Endodermal cell (in vitro differentiated cells): ENCODE data around the gene HYDIN. TPM values are rescaled to one million over a fixed set of nuclear protein-coding genes. Genes with fewer than 3 reads are reported as not detected.

Experiments
- DNase-seq: peaks from one replicate; pipeline ENCODE4 v3.0.0-alpha.2; 2017
- H3K27ac ChIP-seq: 2 replicates; pipeline ENCODE4 v1.5.1; 2013; ENCODE audit warnings: mild to moderate bottlenecking, low read depth, low read length, moderate library complexity
- H3K27me3 ChIP-seq: 2 replicates; pipeline ENCODE4 v1.6.1; 2013; ENCODE audit warnings: mild to moderate bottlenecking, low read length, moderate library complexity; ENCODE audit not compliant: insufficient read depth, control insufficient read depth, poor library complexity, severe bottlenecking
- H3K36me3 ChIP-seq: 2 replicates; pipeline ENCODE4 v1.7.0; 2013; ENCODE audit warnings: mild to moderate bottlenecking, low read length, moderate library complexity; ENCODE audit not compliant: control insufficient read depth, insufficient read depth
- H3K4me1 ChIP-seq: one replicate; pipeline ENCODE4 v1.7.0; 2013; ENCODE audit warnings: low read length; ENCODE audit not compliant: control insufficient read depth, insufficient read depth
- H3K4me3 ChIP-seq: 2 replicates; pipeline ENCODE4 v1.5.1; 2013; ENCODE audit warnings: mild to moderate bottlenecking, low read length, moderate library complexity
- H3K9ac ChIP-seq: 2 replicates; pipeline ENCODE4 v1.6.1; 2013; ENCODE audit warnings: mild to moderate bottlenecking, low read length, moderate library complexity; ENCODE audit not compliant: poor library complexity, severe bottlenecking; ENCODE audit errors: extremely low read depth
- H3K9me3 ChIP-seq: 2 replicates; pipeline ENCODE4 v1.6.1; 2013; ENCODE audit warnings: mild to moderate bottlenecking, low read length, moderate library complexity; ENCODE audit not compliant: control insufficient read depth
- H3K27ac Mint-ChIP-seq: 2 replicates; pipeline ENCODE4 v1.8.0; 2020; ENCODE audit warnings: mixed read lengths
- H3K27me3 Mint-ChIP-seq: 2 replicates; pipeline ENCODE4 v1.8.0; 2021; ENCODE audit warnings: mild to moderate bottlenecking, mixed read lengths; ENCODE audit not compliant: insufficient read depth
- H3K36me3 Mint-ChIP-seq: 2 replicates; pipeline ENCODE4 v1.8.0; 2020; ENCODE audit warnings: low read depth, mixed read lengths
- H3K4me1 Mint-ChIP-seq: 2 replicates; pipeline ENCODE4 v1.8.0; 2020; ENCODE audit warnings: mixed read lengths
- H3K4me3 Mint-ChIP-seq: 2 replicates; pipeline ENCODE4 v1.8.0; 2020; ENCODE audit warnings: mild to moderate bottlenecking, moderate library complexity, mixed read lengths
- H3K9me3 Mint-ChIP-seq: 2 replicates; pipeline ENCODE4 v1.8.0; 2020; ENCODE audit warnings: mild to moderate bottlenecking, mixed read lengths
- CTCF ChIP-seq: fragments of 200-600 bp; sonication (generic); conservative IDR thresholded peaks from 2 replicates; pipeline ENCODE4 v1.5.0; 2021; ENCODE audit warnings: antibody characterized with exemption, mild to moderate bottlenecking
- WGBS, 2 experiments: methylation state at CpG; one replicate each; pipeline versions ENCODE4 v1.1.5 to v1.1.7; 2013; ENCODE audit warnings: missing lambda C conversion rate in 2 of 2, mixed read lengths in 1 of 2; ENCODE audit not compliant: insufficient coverage in 1 of 2, insufficient read length in 1 of 2; 5-methylcytosine and 5-hydroxymethylcytosine counted together
- total RNA-seq, 2 donors: library from RNA; stranded (reverse); fragmentation: NEBNext Ultra II Directional in 1 of 2; extraction: Animal tissue kit (Norgen Biotek cat#: 25700) in 1 of 2; gene quantifications; 2 replicates in 1 of 2; 3 replicates in 1 of 2; pipeline ENCODE4 v1.2.1, GENCODE V29; 2021

HYDIN gene
- total RNA-seq, 2 donors from 2014 or later, result 6.4 to 7.7 TPM

- Mint-ChIP-seq H3K27me3 (peaks cover 46% of the 10 kb centered on the region), H3K4me3 (peak overlapping the region; percentile 80), H3K9me3 (peaks cover 6% of the 10 kb centered on the region), H3K27ac (no peak overlapping the region), H3K36me3 (peaks cover 12% of the 10 kb centered on the region), H3K4me1 (peaks cover 13% of the 10 kb centered on the region)
- Histone ChIP-seq H3K9ac (no peak overlapping the region), H3K27me3 (peaks cover 48% of the 10 kb centered on the region), H3K4me3 (peak overlapping the region; percentile 98), H3K27ac (no peak overlapping the region), H3K36me3 (peaks cover 6% of the 10 kb centered on the region), H3K4me1 (no peaks in the 10 kb centered on the region), H3K9me3 (no peaks in the 10 kb centered on the region)
- WGBS, 2 experiments, result 68 to 87% methylated on average over 3 of the region's 3 CpGs
- TF ChIP-seq CTCF, result no peak
- peak; percentile 57 for DNase-seq
Observed at GRCh38 chr16:70801611-70802010, 428.9 kb downstream of the HYDIN start.

GRCh38 chr16:70800781-70801480 is 429.6 kb downstream of the HYDIN start, which contains the start of gene VAC14:
Gene VAC14 (minus strand): TSS chr16:70801158. CDS start chr16:70800900, 258 bp downstream.
- no peaks in the 10 kb centered on the region for H3K4me1 ChIP-seq
- H3K4me1 Mint-ChIP-seq, result peaks cover 13% of the 10 kb centered on the region
- peaks cover 6% of the 10 kb centered on the region for H3K9me3 Mint-ChIP-seq
- peak within 1 kb of the TSS; percentile 77 for H3K27ac Mint-ChIP-seq
- WGBS, 2 experiments, result 0 to 1% methylated on average over 34 to 64 of the region's 64 CpGs
- peaks cover 44% of the 10 kb centered on the region for H3K27me3 ChIP-seq
- no peaks in the 10 kb centered on the region for H3K9me3 ChIP-seq
- DNase-seq, result peak; percentile 98
- H3K4me3 Mint-ChIP-seq, result peak within 1 kb of the TSS; percentile 80
- H3K36me3 ChIP-seq, result peaks cover 6% of the 10 kb centered on the region
- TF ChIP-seq CTCF, result no peak
- H3K36me3 Mint-ChIP-seq, result peaks cover 12% of the 10 kb centered on the region
- H3K4me3 ChIP-seq, result peak within 1 kb of the TSS; percentile 98
- H3K27me3 Mint-ChIP-seq, result peaks cover 40% of the 10 kb centered on the region
- H3K27ac ChIP-seq, result no peak within 1 kb of the TSS
- peak within 1 kb of the TSS; percentile 92 for H3K9ac ChIP-seq

GRCh38 chr16:70800311-70800710 is 430.2 kb downstream of the HYDIN start:
- Mint-ChIP-seq H3K36me3 (peaks cover 12% of the 10 kb centered on the region), H3K4me1 (peaks cover 13% of the 10 kb centered on the region), H3K9me3 (peaks cover 6% of the 10 kb centered on the region), H3K27ac (peak overlapping the region; percentile 77), H3K27me3 (peaks cover 36% of the 10 kb centered on the region), H3K4me3 (peak overlapping the region; percentile 80)
- H3K9me3 ChIP-seq, result no peaks in the 10 kb centered on the region
- H3K27me3 ChIP-seq, result peaks cover 38% of the 10 kb centered on the region
- H3K9ac ChIP-seq, result peak overlapping the region; percentile 92
- H3K4me3 ChIP-seq, result peak overlapping the region; percentile 98
- peaks cover 6% of the 10 kb centered on the region for H3K36me3 ChIP-seq
- WGBS, 2 experiments, result 22 to 29% methylated on average over 5 to 7 of the region's 7 CpGs
- no peak overlapping the region for H3K27ac ChIP-seq
- TF ChIP-seq CTCF, result no peak
- H3K4me1 ChIP-seq, result no peaks in the 10 kb centered on the region
- no peak for DNase-seq
